ENCODE measurements around the gene PLA2G2C.

PLA2G2C gene

GRCh38 chr1:20183616-20184271 is 2.6 kb downstream of the PLA2G2C start:
- no peak for DNase-seq

- DNase-seq = no peak
Observed at GRCh38 chr1:20183035-20183434, 3.3 kb downstream of the PLA2G2C start.

- no peak for DNase-seq
Observed at GRCh38 chr1:20182415-20182814, 3.9 kb downstream of the PLA2G2C start.

- DNase-seq = no peak
Observed at GRCh38 chr1:20180844-20181207, 5.5 kb downstream of the PLA2G2C start.

GRCh38 chr1:20180129-20180843 is 6.0 kb downstream of the PLA2G2C start:
- DNase-seq = no peak

GRCh38 chr1:20179371-20180128 is 6.8 kb downstream of the PLA2G2C start:
- DNase-seq = no peak

GRCh38 chr1:20178634-20179370 is 7.5 kb downstream of the PLA2G2C start:
- DNase-seq = no peak

GRCh38 chr1:20174937-20175666 is 11.2 kb downstream of the PLA2G2C start:
- DNase-seq = no peak

- DNase-seq = no peak
Observed at GRCh38 chr1:20172033-20172590, 14.2 kb downstream of the PLA2G2C start.

GRCh38 chr1:20169932-20170331 is 16.4 kb downstream of the PLA2G2C start:
- no peak for DNase-seq

GRCh38 chr1:20168564-20169491 is 17.5 kb downstream of the PLA2G2C start:
- no peak for DNase-seq

- no peak for DNase-seq
Observed at GRCh38 chr1:20167126-20167525, 19.2 kb downstream of the PLA2G2C start.

GRCh38 chr1:20166051-20166450 is 20.3 kb downstream of the PLA2G2C start:
- peak; percentile 22 for DNase-seq

- DNase-seq = no peak
Observed at GRCh38 chr1:20165522-20165951, 20.8 kb downstream of the PLA2G2C start.

GRCh38 chr1:20164694-20165202 is 21.6 kb downstream of the PLA2G2C start:
- DNase-seq = no peak

GRCh38 chr1:20160034-20160433 is 26.3 kb downstream of the PLA2G2C start:
- no peak for DNase-seq

GRCh38 chr1:20158358-20159070 is 27.8 kb downstream of the PLA2G2C start:
- no peak for DNase-seq

GRCh38 chr1:20154301-20154831 is 32.0 kb downstream of the PLA2G2C start:
- DNase-seq = no peak

GRCh38 chr1:20153000-20153418 is 33.3 kb downstream of the PLA2G2C start:
- no peak for DNase-seq

All from right kidney (tissue), 1 donor.